ENCODE data around the gene CPS1.

CPS1 gene

GRCh38 chr2:210591663-210592062 lies 35.3 kb downstream of the CPS1 start:
- DNase-seq (ENCODE audit: extremely low spot score), result no peak
- TF ChIP-seq TARDBP (IDR thresholded peaks at IDR 0.05), result no peak
- TF ChIP-seq ZNF384 (IDR thresholded peaks at IDR 0.05), result no peak
- TF ChIP-seq SUZ12 (IDR thresholded peaks at IDR 0.05), result no peak
- TF ChIP-seq NFRKB (IDR thresholded peaks at IDR 0.05), result no peak
- no peak for TF ChIP-seq HDGF (IDR thresholded peaks at IDR 0.05; ENCODE audit: borderline replicate concordance)
- no peak for TF ChIP-seq FOXA1 (IDR thresholded peaks at IDR 0.05)
- TF ChIP-seq FOXM1 (IDR thresholded peaks at IDR 0.05; ENCODE audit: borderline replicate concordance), result no peak
- no peak for TF ChIP-seq FOXK2 (IDR thresholded peaks at IDR 0.05)
- no peak for TF ChIP-seq ELF4 (IDR thresholded peaks at IDR 0.05)
- ChIA-PET POLR2A (no interaction called here), CTCF (no interaction called here)

GRCh38 chr2:210592726-210593125 lies 36.3 kb downstream of the CPS1 start:
- no peak for TF ChIP-seq SP1 (IDR thresholded peaks at IDR 0.05)
- TF ChIP-seq HDGF (IDR thresholded peaks at IDR 0.05; ENCODE audit: borderline replicate concordance), result no peak
- no peak for TF ChIP-seq SUZ12 (IDR thresholded peaks at IDR 0.05)
- TF ChIP-seq LEF1 (IDR thresholded peaks at IDR 0.05; ENCODE audit: borderline replicate concordance), result no peak
- TF ChIP-seq PKNOX1 (IDR thresholded peaks at IDR 0.05), result no peak
- no peak for TF ChIP-seq ELF4 (IDR thresholded peaks at IDR 0.05)
- no peak for TF ChIP-seq L3MBTL2 (conservative IDR thresholded peaks at IDR 0.05)
- no peak for TF ChIP-seq ARNT (IDR thresholded peaks at IDR 0.05)
- TF ChIP-seq TARDBP (IDR thresholded peaks at IDR 0.05), result no peak
- no peak for TF ChIP-seq FOXM1 (IDR thresholded peaks at IDR 0.05; ENCODE audit: borderline replicate concordance)
- TF ChIP-seq CTBP1 (IDR thresholded peaks at IDR 0.05; ENCODE audit: borderline replicate concordance), result no peak
- TF ChIP-seq FOXK2 (IDR thresholded peaks at IDR 0.05), result no peak
- no peak for TF ChIP-seq NFRKB (IDR thresholded peaks at IDR 0.05)
- no peak for TF ChIP-seq BHLHE40 (IDR thresholded peaks at IDR 0.05; ENCODE audit: borderline replicate concordance)
- no peak for TF ChIP-seq ZNF384 (IDR thresholded peaks at IDR 0.05)
- ChIA-PET CTCF (no interaction called here), POLR2A (no interaction called here)
- no peak for DNase-seq (ENCODE audit: extremely low spot score)

- TF ChIP-seq NFRKB (IDR thresholded peaks at IDR 0.05) (no peak), FOXK2 (IDR thresholded peaks at IDR 0.05) (no peak), ARNT (IDR thresholded peaks at IDR 0.05) (no peak), FOXM1 (IDR thresholded peaks at IDR 0.05; ENCODE audit: borderline replicate concordance) (no peak), ZNF384 (IDR thresholded peaks at IDR 0.05) (no peak), L3MBTL2 (conservative IDR thresholded peaks at IDR 0.05) (no peak)
- no peak for DNase-seq (ENCODE audit: extremely low spot score)
- CTCF ChIA-PET, result no interaction called here
- POLR2A ChIA-PET, result no interaction called here
Measured at GRCh38 chr2:210593166-210593565, 36.8 kb downstream of the CPS1 start.

- TF ChIP-seq LEF1 (IDR thresholded peaks at IDR 0.05; ENCODE audit: borderline replicate concordance) (no peak), PKNOX1 (IDR thresholded peaks at IDR 0.05) (no peak), ARNT (IDR thresholded peaks at IDR 0.05) (no peak), TARDBP (IDR thresholded peaks at IDR 0.05) (no peak), SUZ12 (IDR thresholded peaks at IDR 0.05) (no peak), ZNF384 (IDR thresholded peaks at IDR 0.05) (no peak), L3MBTL2 (conservative IDR thresholded peaks at IDR 0.05) (no peak), SP1 (IDR thresholded peaks at IDR 0.05) (no peak), HDGF (IDR thresholded peaks at IDR 0.05; ENCODE audit: borderline replicate concordance) (no peak), ELF4 (IDR thresholded peaks at IDR 0.05) (no peak)
- ChIA-PET CTCF (no interaction called here), POLR2A (no interaction called here)
- no peak for DNase-seq (ENCODE audit: extremely low spot score)
Measured at GRCh38 chr2:210598219-210598618, 41.8 kb downstream of the CPS1 start.

- no peak for TF ChIP-seq ZNF384 (IDR thresholded peaks at IDR 0.05)
- no peak for TF ChIP-seq ELF4 (IDR thresholded peaks at IDR 0.05)
- TF ChIP-seq CTBP1 (IDR thresholded peaks at IDR 0.05; ENCODE audit: borderline replicate concordance), result no peak
- TF ChIP-seq SUZ12 (IDR thresholded peaks at IDR 0.05), result no peak
- no peak for TF ChIP-seq PKNOX1 (IDR thresholded peaks at IDR 0.05)
- TF ChIP-seq LEF1 (IDR thresholded peaks at IDR 0.05; ENCODE audit: borderline replicate concordance), result no peak
- TF ChIP-seq HDGF (IDR thresholded peaks at IDR 0.05; ENCODE audit: borderline replicate concordance), result no peak
- no peak for TF ChIP-seq NFRKB (IDR thresholded peaks at IDR 0.05)
- DNase-seq (ENCODE audit: extremely low spot score), result no peak
- ChIA-PET CTCF (no interaction called here), POLR2A (no interaction called here)
Measured at GRCh38 chr2:210599476-210599875, 43.1 kb downstream of the CPS1 start.

- POLR2A ChIA-PET, result no interaction called here
- no peak for DNase-seq (ENCODE audit: extremely low spot score)
- no peak for TF ChIP-seq LEF1 (IDR thresholded peaks at IDR 0.05; ENCODE audit: borderline replicate concordance)
- TF ChIP-seq FOXK2 (IDR thresholded peaks at IDR 0.05), result no peak
- TF ChIP-seq BHLHE40 (IDR thresholded peaks at IDR 0.05; ENCODE audit: borderline replicate concordance), result no peak
- TF ChIP-seq HDGF (IDR thresholded peaks at IDR 0.05; ENCODE audit: borderline replicate concordance), result no peak
- no peak for TF ChIP-seq ZNF384 (IDR thresholded peaks at IDR 0.05)
- TF ChIP-seq ARNT (IDR thresholded peaks at IDR 0.05), result no peak
- TF ChIP-seq FOXA1 (IDR thresholded peaks at IDR 0.05), result no peak
- TF ChIP-seq ELF4 (IDR thresholded peaks at IDR 0.05), result no peak
- TF ChIP-seq L3MBTL2 (conservative IDR thresholded peaks at IDR 0.05), result no peak
- CTCF ChIA-PET, result no interaction called here
Measured at GRCh38 chr2:210604666-210605065, 48.3 kb downstream of the CPS1 start.

GRCh38 chr2:210606001-210606400 lies 49.6 kb downstream of the CPS1 start:
- ChIA-PET CTCF (no interaction called here), POLR2A (no interaction called here)
- DNase-seq (ENCODE audit: extremely low spot score), result no peak
- TF ChIP-seq L3MBTL2 (conservative IDR thresholded peaks at IDR 0.05) (no peak), BHLHE40 (IDR thresholded peaks at IDR 0.05; ENCODE audit: borderline replicate concordance) (no peak), ZNF384 (IDR thresholded peaks at IDR 0.05) (no peak), HDGF (IDR thresholded peaks at IDR 0.05; ENCODE audit: borderline replicate concordance) (no peak), CTBP1 (IDR thresholded peaks at IDR 0.05; ENCODE audit: borderline replicate concordance) (no peak), NFRKB (IDR thresholded peaks at IDR 0.05) (no peak), FOXA1 (IDR thresholded peaks at IDR 0.05) (no peak), FOXM1 (IDR thresholded peaks at IDR 0.05; ENCODE audit: borderline replicate concordance) (no peak), ELF4 (IDR thresholded peaks at IDR 0.05) (no peak), ARNT (IDR thresholded peaks at IDR 0.05) (no peak)

All from HEK293T (cell line).